Liver (tissue), 3 donors: ENCODE data around the gene TUBA4A.
"Not testable (repeated sequence)": the region's sequence is repeated elsewhere in the genome, so short reads cannot be mapped to it uniquely, and the experiment has no call there.

Source experiments
- FOXA1 ChIP-seq: IDR thresholded peaks from 2 replicates; pipeline ENCODE4 v1.6.1; 2016; ENCODE audit warnings: antibody characterized with exemption
- GABPA ChIP-seq, 2 donors: IDR thresholded peaks in 1 of 2; conservative IDR thresholded peaks in 1 of 2; 2 replicates each; pipeline ENCODE4 v1.6.1; 2016; ENCODE audit warnings: antibody characterized with exemption in 2 of 2, mild to moderate bottlenecking in 1 of 2, moderate library complexity in 1 of 2
- HNF4A ChIP-seq, 2 donors: conservative IDR thresholded peaks; 2 replicates each; pipeline ENCODE4 v1.6.1; 2016; ENCODE audit warnings: antibody characterized with exemption in 2 of 2, mild to moderate bottlenecking in 2 of 2
- JUND ChIP-seq, 2 donors: IDR thresholded peaks; 2 replicates each; pipeline ENCODE4 v1.6.1; 2016; ENCODE audit warnings: antibody characterized with exemption in 2 of 2
- NR2F2 ChIP-seq: IDR thresholded peaks from 2 replicates; pipeline ENCODE4 v1.6.1; 2016; ENCODE audit warnings: antibody characterized with exemption
- RAD21 ChIP-seq, 2 donors: IDR thresholded peaks; 2 replicates each; pipeline ENCODE4 v1.6.1; 2016; ENCODE audit warnings: antibody characterized with exemption in 2 of 2, mild to moderate bottlenecking in 2 of 2
- RXRA ChIP-seq, 2 donors: IDR thresholded peaks; 2 replicates each; pipeline ENCODE4 v1.6.1; 2017 to 2018; ENCODE audit warnings: antibody characterized with exemption in 2 of 2, mild to moderate bottlenecking in 1 of 2
- SP1 ChIP-seq: IDR thresholded peaks from 2 replicates; pipeline ENCODE4 v1.6.1; 2018; ENCODE audit warnings: antibody characterized with exemption, mild to moderate bottlenecking
- TAF1 ChIP-seq: conservative IDR thresholded peaks from 2 replicates; pipeline ENCODE4 v1.6.1; 2016; ENCODE audit warnings: antibody characterized with exemption, mild to moderate bottlenecking
- YY1 ChIP-seq: IDR thresholded peaks from 2 replicates; pipeline ENCODE4 v1.6.1; 2016; ENCODE audit warnings: antibody characterized with exemption, mild to moderate bottlenecking
- TF ChIP-seq, protein P1 (sequence below): fragments of 150-350 bp; IDR thresholded peaks from 2 replicates; pipeline ENCODE4 v1.5.1; 2017; ENCODE audit warnings: improper control_type of control experiment, low read depth, low read length; ENCODE audit not compliant: missing input control
- TF ChIP-seq, protein P2 (sequence below): IDR thresholded peaks from 2 replicates; pipeline ENCODE4 v1.6.1; 2016; ENCODE audit warnings: antibody characterized with exemption
- TF ChIP-seq, protein P3 (sequence below): IDR thresholded peaks from 2 replicates; pipeline ENCODE4 v1.6.1; 2016; ENCODE audit warnings: antibody characterized with exemption
- donor health status: healthy.
- donor health status: healthy.

DNA sequence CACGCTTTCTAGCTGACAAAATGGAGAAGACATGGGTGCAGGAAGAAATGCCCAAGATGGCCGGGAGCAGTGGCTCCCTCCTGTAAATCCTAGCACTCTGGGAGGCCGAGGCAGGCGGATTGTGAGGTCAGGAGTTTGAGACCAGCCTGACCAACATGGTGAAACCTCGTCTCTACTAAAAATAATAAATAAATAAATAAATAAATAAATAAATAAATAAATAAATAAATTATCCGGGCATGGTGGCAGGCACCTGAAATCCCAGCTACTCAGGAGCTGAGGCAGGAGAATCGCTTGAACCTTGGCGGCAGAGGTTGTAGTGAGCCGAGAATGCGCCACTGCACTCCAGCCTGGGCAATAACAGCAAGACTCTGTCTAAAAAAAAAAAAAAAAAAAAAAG, 5.2 kb upstream of the TUBA4A start:
- not testable (repeated sequence) for TF ChIP-seq SP1; YY1; FOXA1; RXRA (IDR thresholded peaks at IDR 0.05); HNF4A (conservative IDR thresholded peaks at IDR 0.05); RAD21 (IDR thresholded peaks at IDR 0.05); JUND (IDR thresholded peaks at IDR 0.05); NR2F2; TAF1; GABPA (IDR thresholded peaks at IDR 0.05 in 1 of 2, conservative IDR thresholded peaks at IDR 0.05 in 1 of 2)
- TF ChIP-seq, protein P1, sequence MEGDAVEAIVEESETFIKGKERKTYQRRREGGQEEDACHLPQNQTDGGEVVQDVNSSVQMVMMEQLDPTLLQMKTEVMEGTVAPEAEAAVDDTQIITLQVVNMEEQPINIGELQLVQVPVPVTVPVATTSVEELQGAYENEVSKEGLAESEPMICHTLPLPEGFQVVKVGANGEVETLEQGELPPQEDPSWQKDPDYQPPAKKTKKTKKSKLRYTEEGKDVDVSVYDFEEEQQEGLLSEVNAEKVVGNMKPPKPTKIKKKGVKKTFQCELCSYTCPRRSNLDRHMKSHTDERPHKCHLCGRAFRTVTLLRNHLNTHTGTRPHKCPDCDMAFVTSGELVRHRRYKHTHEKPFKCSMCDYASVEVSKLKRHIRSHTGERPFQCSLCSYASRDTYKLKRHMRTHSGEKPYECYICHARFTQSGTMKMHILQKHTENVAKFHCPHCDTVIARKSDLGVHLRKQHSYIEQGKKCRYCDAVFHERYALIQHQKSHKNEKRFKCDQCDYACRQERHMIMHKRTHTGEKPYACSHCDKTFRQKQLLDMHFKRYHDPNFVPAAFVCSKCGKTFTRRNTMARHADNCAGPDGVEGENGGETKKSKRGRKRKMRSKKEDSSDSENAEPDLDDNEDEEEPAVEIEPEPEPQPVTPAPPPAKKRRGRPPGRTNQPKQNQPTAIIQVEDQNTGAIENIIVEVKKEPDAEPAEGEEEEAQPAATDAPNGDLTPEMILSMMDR, result not testable (repeated sequence)
- TF ChIP-seq, protein P2, sequence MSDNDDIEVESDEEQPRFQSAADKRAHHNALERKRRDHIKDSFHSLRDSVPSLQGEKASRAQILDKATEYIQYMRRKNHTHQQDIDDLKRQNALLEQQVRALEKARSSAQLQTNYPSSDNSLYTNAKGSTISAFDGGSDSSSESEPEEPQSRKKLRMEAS, result not testable (repeated sequence)
- TF ChIP-seq, protein P3, sequence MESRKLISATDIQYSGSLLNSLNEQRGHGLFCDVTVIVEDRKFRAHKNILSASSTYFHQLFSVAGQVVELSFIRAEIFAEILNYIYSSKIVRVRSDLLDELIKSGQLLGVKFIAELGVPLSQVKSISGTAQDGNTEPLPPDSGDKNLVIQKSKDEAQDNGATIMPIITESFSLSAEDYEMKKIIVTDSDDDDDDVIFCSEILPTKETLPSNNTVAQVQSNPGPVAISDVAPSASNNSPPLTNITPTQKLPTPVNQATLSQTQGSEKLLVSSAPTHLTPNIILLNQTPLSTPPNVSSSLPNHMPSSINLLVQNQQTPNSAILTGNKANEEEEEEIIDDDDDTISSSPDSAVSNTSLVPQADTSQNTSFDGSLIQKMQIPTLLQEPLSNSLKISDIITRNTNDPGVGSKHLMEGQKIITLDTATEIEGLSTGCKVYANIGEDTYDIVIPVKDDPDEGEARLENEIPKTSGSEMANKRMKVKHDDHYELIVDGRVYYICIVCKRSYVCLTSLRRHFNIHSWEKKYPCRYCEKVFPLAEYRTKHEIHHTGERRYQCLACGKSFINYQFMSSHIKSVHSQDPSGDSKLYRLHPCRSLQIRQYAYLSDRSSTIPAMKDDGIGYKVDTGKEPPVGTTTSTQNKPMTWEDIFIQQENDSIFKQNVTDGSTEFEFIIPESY, result not testable (repeated sequence)
